Parathyroid adenoma (tissue), 2 donors: ENCODE results near the gene MDH2.
"Not testable (repeated sequence)": the region's sequence is repeated elsewhere in the genome, so short reads cannot be mapped to it uniquely, and the experiment has no call there.

Experiments
- H2AFZ ChIP-seq: fragments of 300-600 bp; sonication (generic); one replicate; pipeline ENCODE4 v1.7.0; 2017; ENCODE audit warnings: antibody characterized with exemption, mild to moderate bottlenecking
- H3K27ac ChIP-seq: fragments of 300-600 bp; sonication (generic); one replicate; pipeline ENCODE4 v1.7.0; 2017
- H3K27me3 ChIP-seq: fragments of 300-600 bp; sonication (generic); one replicate; pipeline ENCODE4 v1.7.0; 2017; ENCODE audit warnings: low read length; ENCODE audit not compliant: control insufficient read depth, insufficient read depth
- H3K36me3 ChIP-seq: fragments of 300-600 bp; sonication (generic); one replicate; pipeline ENCODE4 v1.7.0; 2017; ENCODE audit warnings: low read length; ENCODE audit not compliant: control insufficient read depth, insufficient read depth
- H3K4me1 ChIP-seq: fragments of 300-600 bp; sonication (generic); one replicate; pipeline ENCODE4 v1.7.0; 2017; ENCODE audit warnings: control low read depth
- H3K4me2 ChIP-seq: fragments of 300-600 bp; sonication (generic); one replicate; pipeline ENCODE4 v1.7.0; 2017; ENCODE audit warnings: low read length
- H3K4me3 ChIP-seq: fragments of 300-600 bp; sonication (generic); one replicate; pipeline ENCODE4 v1.7.0; 2017; ENCODE audit warnings: low read depth, low read length
- H3K79me2 ChIP-seq: fragments of 300-600 bp; sonication (generic); one replicate; pipeline ENCODE4 v1.7.0; 2017; ENCODE audit warnings: control low read depth
- H3K9ac ChIP-seq: fragments of 300-600 bp; sonication (generic); one replicate; pipeline ENCODE4 v1.7.0; 2017; ENCODE audit warnings: mild to moderate bottlenecking
- H3K9me3 ChIP-seq: fragments of 300-600 bp; sonication (generic); one replicate; pipeline ENCODE4 v1.7.0; 2017; ENCODE audit warnings: low read length; ENCODE audit not compliant: control insufficient read depth
- CTCF ChIP-seq: fragments of 300-600 bp; sonication (generic); IDR thresholded peaks from one replicate; pipeline ENCODE4 v1.7.0; 2017; ENCODE audit warnings: antibody characterized with exemption, mild to moderate bottlenecking
- donor health status: primary hyperparathyroidism.

MDH2 gene

DNA sequence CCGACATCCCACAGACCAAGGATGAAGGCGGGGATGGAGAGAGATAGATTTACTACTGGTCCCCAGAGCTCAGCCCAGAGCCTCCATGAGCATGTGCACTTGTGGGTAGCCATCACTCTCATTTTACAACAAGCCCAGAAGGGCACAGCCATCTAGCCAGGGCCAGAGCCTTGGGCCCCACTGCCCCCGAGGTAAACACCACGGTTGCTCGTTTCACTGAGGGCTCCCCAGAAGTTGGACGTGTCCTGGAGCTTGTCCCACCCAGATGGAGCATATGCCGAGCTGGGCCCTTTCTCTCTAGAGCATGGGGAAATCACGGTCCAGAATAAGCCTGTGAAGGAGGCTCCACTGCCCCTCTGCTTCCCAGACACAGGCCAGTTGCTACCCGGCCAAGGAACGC lies 44.6 kb upstream of the MDH2 start:
- no peak overlapping the region for H2AFZ ChIP-seq

GRCh38 chr7:76005004-76005403 lies 42.9 kb upstream of the MDH2 start:
- H2AFZ ChIP-seq, H3K9me3 ChIP-seq, H3K27me3 ChIP-seq, H3K79me2 ChIP-seq, H3K27ac ChIP-seq, H3K4me3 ChIP-seq, H3K4me2 ChIP-seq, H3K9ac ChIP-seq, H3K4me1 ChIP-seq, H3K36me3 ChIP-seq: not testable (repeated sequence)

More for the DNA sequence above, 44.6 kb upstream of the MDH2 start:
- Histone ChIP-seq H3K4me3 (no peak overlapping the region), H3K36me3 (no peaks in the 10 kb centered on the region), H3K79me2 (peaks cover 7% of the 10 kb centered on the region), H3K9me3 (no peaks in the 10 kb centered on the region), H3K9ac (no peak overlapping the region), H3K4me2 (no peak overlapping the region), H3K27me3 (no peaks in the 10 kb centered on the region), H3K4me1 (peaks cover 3% of the 10 kb centered on the region), H3K27ac (no peak overlapping the region)
- TF ChIP-seq CTCF = no peak

GRCh38 chr7:76008156-76008687 lies 39.7 kb upstream of the MDH2 start:
- TF ChIP-seq CTCF = no peak
- H3K36me3 ChIP-seq = no peaks in the 10 kb centered on the region
- no peak overlapping the region for H3K4me2 ChIP-seq
- H2AFZ ChIP-seq = no peak overlapping the region
- H3K9me3 ChIP-seq = no peaks in the 10 kb centered on the region
- H3K27ac ChIP-seq = no peak overlapping the region
- no peaks in the 10 kb centered on the region for H3K27me3 ChIP-seq
- peaks cover 16% of the 10 kb centered on the region for H3K4me1 ChIP-seq
- H3K9ac ChIP-seq = no peak overlapping the region
- H3K79me2 ChIP-seq = peaks cover 7% of the 10 kb centered on the region
- H3K4me3 ChIP-seq = no peak overlapping the region

DNA sequence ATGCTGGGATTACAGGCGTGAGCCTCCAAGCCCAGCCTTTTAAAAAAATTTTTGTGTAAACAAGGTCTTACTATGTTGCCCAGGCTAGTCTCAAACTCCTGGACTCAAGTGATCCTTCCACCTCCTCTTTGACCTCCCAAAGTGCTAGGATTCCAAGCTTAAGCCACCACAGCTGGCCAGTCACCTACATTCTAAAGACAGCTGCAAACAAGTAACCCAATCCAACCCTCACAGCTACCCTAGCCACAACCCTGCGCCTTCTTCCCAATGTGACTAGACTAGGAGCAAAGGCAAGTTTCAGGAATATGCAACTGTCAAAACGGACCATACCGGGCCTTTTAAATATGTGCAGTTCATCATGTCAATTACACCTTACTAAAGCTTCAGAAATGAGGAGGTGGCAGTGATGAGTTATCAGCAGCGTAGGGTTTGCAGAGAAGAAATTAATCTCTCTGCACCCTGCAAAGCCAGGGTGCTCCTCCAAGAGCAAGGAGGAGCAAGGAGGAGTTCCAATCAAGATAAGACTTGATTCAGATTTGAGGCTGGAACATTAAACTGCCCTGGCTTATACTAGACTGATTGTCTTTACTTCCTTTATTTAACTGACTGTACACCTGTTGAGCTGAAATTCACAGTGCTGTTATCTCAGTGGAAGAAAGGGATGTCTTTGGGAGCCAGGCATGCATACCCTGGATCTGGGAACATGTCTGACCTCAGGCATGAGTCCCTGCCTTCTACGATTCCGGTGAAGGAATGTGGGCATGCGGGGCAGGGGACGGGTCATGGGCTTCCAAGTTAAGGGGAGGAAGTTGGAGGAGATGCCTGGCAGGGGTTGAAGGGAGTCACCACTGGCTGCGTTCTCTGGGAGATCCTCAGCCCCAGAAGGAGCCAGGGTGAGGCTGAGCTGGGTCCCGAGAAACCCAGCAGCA lies 38.0 kb upstream of the MDH2 start:
- H3K4me2 ChIP-seq = no peak overlapping the region
- no peaks in the 10 kb centered on the region for H3K9me3 ChIP-seq
- H3K27me3 ChIP-seq = no peaks in the 10 kb centered on the region
- H3K4me1 ChIP-seq = peaks cover 16% of the 10 kb centered on the region
- TF ChIP-seq CTCF = no peak
- H3K27ac ChIP-seq = peak overlapping the region; percentile 22
- no peaks in the 10 kb centered on the region for H3K36me3 ChIP-seq
- no peak overlapping the region for H3K4me3 ChIP-seq
- no peak overlapping the region for H3K9ac ChIP-seq
- H3K79me2 ChIP-seq = peaks cover 7% of the 10 kb centered on the region
- H2AFZ ChIP-seq = no peak overlapping the region

- Histone ChIP-seq H3K79me2 (peaks cover 5% of the 10 kb centered on the region), H3K9ac (no peak overlapping the region), H3K4me2 (peak overlapping the region; percentile 15), H3K4me3 (no peak overlapping the region), H3K4me1 (peaks cover 16% of the 10 kb centered on the region), H3K27me3 (no peaks in the 10 kb centered on the region), H3K27ac (peak overlapping the region; percentile 17), H3K36me3 (no peaks in the 10 kb centered on the region), H2AFZ (no peak overlapping the region), H3K9me3 (no peaks in the 10 kb centered on the region)
- TF ChIP-seq CTCF = no peak
Observed at GRCh38 chr7:76011442-76011861, 36.5 kb upstream of the MDH2 start.
